Right lobe of liver (tissue), 6 donors: ENCODE results near the gene CLCA1. TPM values are rescaled to one million over a fixed set of nuclear protein-coding genes. Genes with fewer than 3 reads are reported as not detected.

Experiments
- ATAC-seq, 4 donors: fragments of 200-7000 bp; cut with Tn5 transposase; one replicate each; pipeline ENCODE4 v1.9.1; 2020; ENCODE audit warnings: mild to moderate bottlenecking in 4 of 4, moderate library complexity in 4 of 4
- DNase-seq, 3 donors: peaks; one replicate each; pipeline ENCODE4 v3.0.0-alpha.2; 2020
- H3K27ac ChIP-seq, 3 donors: fragments of 200-600 bp; one replicate each; pipeline ENCODE4 v1.8.0; 2022
- H3K27me3 ChIP-seq, 2 donors: fragments of 200-600 bp; one replicate each; pipeline ENCODE4 v1.8.0; 2022
- H3K36me3 ChIP-seq, 4 donors: fragments of 200-600 bp; sonication (generic) in 1 of 4; one replicate each; pipeline versions ENCODE4 v1.5.1 to v1.8.0; 2017 to 2022; ENCODE audit warnings: control low read depth in 1 of 4
- H3K4me1 ChIP-seq, 4 donors: fragments of 200-600 bp; sonication (generic) in 1 of 4; one replicate each; pipeline versions ENCODE4 v1.5.1 to v1.8.0; 2017 to 2022; ENCODE audit warnings: control low read depth in 1 of 4
- H3K4me3 ChIP-seq, 3 donors: fragments of 200-600 bp; one replicate each; pipeline ENCODE4 v1.8.0; 2022
- H3K9me3 ChIP-seq, 4 donors: fragments of 200-600 bp; sonication (generic) in 1 of 4; one replicate each; pipeline versions ENCODE4 v1.5.1 to v1.8.0; 2017 to 2022; ENCODE audit warnings: control low read depth in 1 of 4
- POLR2A ChIP-seq: fragments of 450-650 bp; IDR thresholded peaks from one replicate; pipeline ENCODE4 v1.6.1; 2017; ENCODE audit warnings: antibody characterized with exemption, mild to moderate bottlenecking
- WGBS: methylation state at CpG from one replicate; pipeline ENCODE4 v1.1.6; 2018; ENCODE audit warnings: low coverage, low lambda C conversion rate; ENCODE audit not compliant: insufficient coverage; ENCODE audit errors: missing lambda C conversion rate; 5-methylcytosine and 5-hydroxymethylcytosine counted together
- intact Hi-C, 2 donors: fragments of 100-400 bp; cut with DNase I; formaldehyde crosslinking; loops; one replicate each; pipeline versions ENCODE4 v1.11.2 to v1.14.1; 2022
- total RNA-seq, 6 experiments: library from RNA; depleted of rRNA in 2 of 6; stranded (reverse); fragments of >200 nt in 2 of 6; fragmentation: NEBNext Ultra II Directional in 3 of 6; extraction: Animal tissue kit (Norgen Biotek cat#: 25700) in 3 of 6; gene quantifications; one replicate each; pipeline versions ENCODE4 v1.1.0 to v1.2.4, GENCODE V29; 2016 to 2023
- TF ChIP-seq, protein P1 (sequence below), 4 donors: fragments of 200-600 bp in 3 of 4; fragments of 450-650 bp in 1 of 4; IDR thresholded peaks; one replicate each; pipeline versions ENCODE4 v1.5.1 to v1.8.0; 2016 to 2022; ENCODE audit warnings: antibody characterized with exemption in 4 of 4, mild to moderate bottlenecking in 2 of 4
- donor health status: DM: no; HTN: yes; CAD: no.
- donor health status: DM: no; HTN: no; CAD: no.
- donor health status: DM: no; HTN: no; CAD: no.
- donor health status: DM: no; HTN: yes; CAD: no.
- donor health status: DM: no; HTN: yes; CAD: no.

Gene CLCA1
- total RNA-seq, 6 experiments from 2014 or later, result not detected

DNA sequence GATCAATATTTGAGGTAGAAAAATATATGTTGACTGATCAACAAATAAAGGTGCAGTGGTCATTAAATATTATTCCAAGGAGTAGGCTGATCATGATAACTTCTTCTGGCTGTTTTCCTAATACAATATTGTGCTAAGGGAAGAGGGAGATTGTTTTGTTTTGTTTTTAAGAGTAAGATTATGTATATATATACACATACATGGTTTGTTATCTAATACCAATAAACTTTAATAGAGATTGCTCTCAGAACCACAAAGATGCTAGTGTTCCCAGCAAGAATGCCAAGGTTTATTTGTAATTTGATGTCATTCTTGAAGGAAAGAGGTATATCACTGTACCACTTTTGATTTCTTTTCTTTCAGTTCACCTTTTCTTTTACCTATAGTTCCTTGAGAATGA lies 34.7 kb upstream of the CLCA1 start:
- H3K4me1 ChIP-seq, result no peaks in the 10 kb centered on the region
- no peaks in the 10 kb centered on the region for H3K27me3 ChIP-seq
- H3K4me3 ChIP-seq, result no peak overlapping the region
- H3K36me3 ChIP-seq, result no peaks in the 10 kb centered on the region
- ATAC-seq (no peak), DNase-seq (no peak)
- no peak overlapping the region for H3K27ac ChIP-seq
- TF ChIP-seq POLR2A, result no peak
- TF ChIP-seq, protein P1, sequence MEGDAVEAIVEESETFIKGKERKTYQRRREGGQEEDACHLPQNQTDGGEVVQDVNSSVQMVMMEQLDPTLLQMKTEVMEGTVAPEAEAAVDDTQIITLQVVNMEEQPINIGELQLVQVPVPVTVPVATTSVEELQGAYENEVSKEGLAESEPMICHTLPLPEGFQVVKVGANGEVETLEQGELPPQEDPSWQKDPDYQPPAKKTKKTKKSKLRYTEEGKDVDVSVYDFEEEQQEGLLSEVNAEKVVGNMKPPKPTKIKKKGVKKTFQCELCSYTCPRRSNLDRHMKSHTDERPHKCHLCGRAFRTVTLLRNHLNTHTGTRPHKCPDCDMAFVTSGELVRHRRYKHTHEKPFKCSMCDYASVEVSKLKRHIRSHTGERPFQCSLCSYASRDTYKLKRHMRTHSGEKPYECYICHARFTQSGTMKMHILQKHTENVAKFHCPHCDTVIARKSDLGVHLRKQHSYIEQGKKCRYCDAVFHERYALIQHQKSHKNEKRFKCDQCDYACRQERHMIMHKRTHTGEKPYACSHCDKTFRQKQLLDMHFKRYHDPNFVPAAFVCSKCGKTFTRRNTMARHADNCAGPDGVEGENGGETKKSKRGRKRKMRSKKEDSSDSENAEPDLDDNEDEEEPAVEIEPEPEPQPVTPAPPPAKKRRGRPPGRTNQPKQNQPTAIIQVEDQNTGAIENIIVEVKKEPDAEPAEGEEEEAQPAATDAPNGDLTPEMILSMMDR (IDR thresholded peaks at IDR 0.05), result no peak
- intact Hi-C loops, result no loop called here
- H3K9me3 ChIP-seq, result no peaks in the 10 kb centered on the region

DNA sequence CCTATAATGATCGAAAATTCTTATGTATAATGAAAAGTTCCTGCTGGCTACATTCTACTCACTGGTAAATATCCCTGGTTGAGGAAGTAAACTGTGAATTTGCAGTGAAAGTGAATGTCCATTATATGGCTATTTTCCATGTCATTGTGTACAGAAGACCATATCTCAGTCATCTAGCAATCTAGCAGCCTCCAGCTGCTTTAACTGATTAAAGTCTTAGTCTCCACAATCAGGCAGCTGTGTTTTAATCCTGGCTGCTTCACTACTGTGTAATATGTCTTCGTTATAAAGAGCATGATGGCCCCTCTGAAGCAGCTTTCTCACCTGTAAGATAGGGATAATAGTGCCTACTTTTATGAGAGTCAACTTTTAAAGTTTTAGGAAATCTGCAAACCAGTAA lies 33.4 kb upstream of the CLCA1 start:
- H3K4me3 ChIP-seq, result no peak overlapping the region
- no peaks in the 10 kb centered on the region for H3K4me1 ChIP-seq
- no peak for TF ChIP-seq POLR2A
- TF ChIP-seq, protein P1 (IDR thresholded peaks at IDR 0.05), result no peak
- ATAC-seq (no peak), DNase-seq (no peak)
- no peaks in the 10 kb centered on the region for H3K36me3 ChIP-seq
- 28% methylated on average over 2 of the region's 2 CpGs for WGBS
- H3K9me3 ChIP-seq, result no peaks in the 10 kb centered on the region
- no peaks in the 10 kb centered on the region for H3K27me3 ChIP-seq
- intact Hi-C loops, result no loop called here
- no peak overlapping the region for H3K27ac ChIP-seq

DNA sequence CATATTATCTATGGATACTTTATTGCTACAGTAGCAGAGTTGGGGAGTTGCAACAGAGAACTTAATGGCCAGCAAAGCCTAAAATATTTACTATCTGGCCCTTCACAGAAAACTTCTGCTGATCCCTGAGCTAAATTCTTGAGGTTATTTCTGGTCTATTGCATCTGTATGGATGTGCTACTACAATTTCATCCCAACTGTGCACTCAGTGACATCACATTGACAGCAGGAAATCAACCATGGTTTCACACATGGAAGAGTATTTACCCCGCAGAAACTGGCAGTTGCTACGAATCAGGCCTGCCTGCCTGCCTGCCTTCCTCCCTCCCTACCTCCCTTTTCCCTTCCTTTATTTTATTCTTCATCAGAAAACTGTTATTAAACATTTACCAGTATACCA lies 32.7 kb upstream of the CLCA1 start:
- WGBS, result 60% methylated on average over 2 of the region's 2 CpGs

DNA sequence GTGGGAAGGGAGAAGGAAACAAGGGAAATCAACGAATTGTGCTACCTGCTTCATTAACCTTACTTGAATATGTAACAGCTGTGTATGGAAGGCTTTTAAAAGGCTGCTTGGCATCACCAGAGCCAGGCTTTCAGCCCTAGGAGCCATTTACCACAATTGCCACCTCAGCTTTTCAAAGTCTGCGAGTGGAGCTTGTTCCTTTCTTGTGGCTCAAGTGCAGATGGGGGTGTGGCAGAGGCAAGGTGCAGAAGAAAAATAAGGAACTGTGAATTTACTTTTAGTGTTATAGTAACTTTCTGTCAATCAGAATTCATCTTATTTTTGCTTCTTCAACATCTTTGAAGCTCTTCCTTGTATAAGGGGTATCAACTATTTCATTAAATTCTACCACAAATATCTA lies 27.1 kb upstream of the CLCA1 start:
- Histone ChIP-seq H3K4me1 (no peaks in the 10 kb centered on the region), H3K36me3 (no peaks in the 10 kb centered on the region), H3K27me3 (no peaks in the 10 kb centered on the region), H3K27ac (no peak overlapping the region), H3K9me3 (no peaks in the 10 kb centered on the region), H3K4me3 (no peak overlapping the region)
- DNase-seq (no peak), ATAC-seq (no peak)
- intact Hi-C loops, result no loop called here
- no peak for TF ChIP-seq POLR2A
- TF ChIP-seq, protein P1 (IDR thresholded peaks at IDR 0.05), result no peak
- 46% methylated on average over 2 of the region's 2 CpGs for WGBS

More for the DNA sequence above, 32.7 kb upstream of the CLCA1 start:
- Histone ChIP-seq H3K4me1 (no peaks in the 10 kb centered on the region), H3K27me3 (no peaks in the 10 kb centered on the region), H3K9me3 (no peaks in the 10 kb centered on the region), H3K4me3 (no peak overlapping the region), H3K36me3 (no peaks in the 10 kb centered on the region), H3K27ac (no peak overlapping the region)
- no peak for ATAC-seq
- TF ChIP-seq, protein P1 (IDR thresholded peaks at IDR 0.05), result no peak
- TF ChIP-seq POLR2A, result no peak
- intact Hi-C loops, result no loop called here
- DNase-seq, result no peak

DNA sequence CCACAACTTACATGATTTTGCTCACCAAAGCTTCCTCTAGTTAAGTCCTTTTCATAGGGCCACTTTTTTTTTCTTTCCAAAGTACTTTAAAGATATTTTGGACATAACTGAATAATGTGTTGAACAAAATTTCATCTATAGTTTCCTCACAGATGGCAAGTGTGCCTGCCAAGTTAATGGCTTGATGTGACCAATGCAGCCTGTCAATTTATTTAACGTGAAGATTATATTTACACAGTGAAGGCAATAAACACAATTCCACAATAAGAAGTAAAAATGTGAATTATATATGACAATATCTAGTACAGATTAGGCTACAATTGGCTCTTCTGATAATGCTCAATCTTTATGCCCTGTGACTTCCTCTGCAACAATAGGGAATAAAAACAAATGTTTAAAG lies 26.7 kb upstream of the CLCA1 start:
- TF ChIP-seq POLR2A, result no peak
- TF ChIP-seq, protein P1 (IDR thresholded peaks at IDR 0.05), result no peak
- Histone ChIP-seq H3K27me3 (no peaks in the 10 kb centered on the region), H3K36me3 (no peaks in the 10 kb centered on the region), H3K4me3 (no peak overlapping the region), H3K4me1 (no peaks in the 10 kb centered on the region), H3K27ac (no peak overlapping the region), H3K9me3 (no peaks in the 10 kb centered on the region)
- DNase-seq (no peak), ATAC-seq (no peak)
- intact Hi-C loops, result no loop called here
- WGBS, result 44% methylated on average over 1 of the region's 1 CpG
